Endothelial cell of umbilical vein (primary cell): ENCODE results near the gene PTCD3. TPM values are rescaled to one million over a fixed set of nuclear protein-coding genes. Genes with fewer than 3 reads are reported as not detected.

ENCODE experiments used
- BruUV-seq: library from RNA; stranded (reverse); fragments of 400-500 nt; replicated peaks from 2 replicates; lab custom pipeline; 2021; lab: Mats Ljungman, UMichigan
- CTCF ChIA-PET: fragments of 300-600, 350-600 bp; sonication (Branson Sonifier 250); formaldehyde crosslinking; loops from one replicate; lab custom pipeline; 2021; ENCODE audit warnings: antibody characterized with exemption, inconsistent platforms; lab: Charles Lee
- POLR2A ChIA-PET: fragments of 300-600, 350-600 bp; sonication (Branson Sonifier 250); formaldehyde crosslinking; loops from one replicate; lab custom pipeline; 2021; ENCODE audit warnings: antibody characterized with exemption, inconsistent platforms; lab: Charles Lee
- DNase-seq: peaks from one replicate; pipeline ENCODE4 v3.0.0-alpha.2; 2011; ENCODE audit warnings: low read depth, low spot score
- FAIRE-seq: peaks from 2 replicates; lab custom pipeline; 2011; peaks lifted over from hg19 to GRCh38; lab: Jason Lieb, UNC
- H2AFZ ChIP-seq: 2 replicates; pipeline ENCODE4 v1.6.0; 2012; ENCODE audit warnings: low read depth, low read length, control low read depth, inconsistent platforms
- H3K27ac ChIP-seq: 2 replicates; pipeline ENCODE4 v1.5.1; 2011; ENCODE audit warnings: low read depth, mild to moderate bottlenecking, control low read depth, low read length, moderate library complexity; ENCODE audit not compliant: insufficient read depth
- H3K27me3 ChIP-seq, 2 experiments: 2 replicates each; pipeline versions ENCODE4 v1.6.0 to v1.6.1; 2011; ENCODE audit warnings: low read length in 2 of 2, mixed read lengths in 1 of 2; ENCODE audit not compliant: control insufficient read depth in 2 of 2, insufficient read depth in 2 of 2
- H3K36me3 ChIP-seq, 2 experiments: 2 replicates in 1 of 2; 3 replicates in 1 of 2; pipeline ENCODE4 v1.5.1; 2011; ENCODE audit warnings: low read length in 2 of 2, mild to moderate bottlenecking in 1 of 2, moderate library complexity in 1 of 2; ENCODE audit not compliant: control insufficient read depth in 2 of 2, insufficient read depth in 2 of 2; ENCODE audit errors: extremely low read depth in 1 of 2
- H3K4me1 ChIP-seq: 3 replicates; pipeline ENCODE4 v1.5.1; 2011; ENCODE audit warnings: mild to moderate bottlenecking, low read length; ENCODE audit not compliant: control insufficient read depth, insufficient read depth; ENCODE audit errors: extremely low read depth
- H3K4me2 ChIP-seq: 2 replicates; pipeline ENCODE4 v1.6.1; 2011; ENCODE audit warnings: low read length, control low read depth, mixed read lengths; ENCODE audit not compliant: insufficient read depth
- H3K4me3 ChIP-seq, 3 experiments: fragments of 200-600 bp in 1 of 3; sonication (generic), shearing (Covaris generic) in 1 of 3; replicated peaks in 1 of 3; 2 replicates each; pipeline ENCODE4 v1.5.1; 2011 to 2016; ENCODE audit warnings: control low read depth in 3 of 3, low read length in 3 of 3, mild to moderate bottlenecking in 2 of 3, inconsistent platforms in 1 of 3, low read depth in 1 of 3, moderate library complexity in 1 of 3; ENCODE audit not compliant: insufficient read depth in 1 of 3
- H3K79me2 ChIP-seq: 2 replicates; pipeline ENCODE4 v1.6.0; 2012; ENCODE audit warnings: low read length, inconsistent platforms; ENCODE audit not compliant: control insufficient read depth, insufficient read depth
- H3K9ac ChIP-seq: replicated peaks from 2 replicates; pipeline ENCODE3; 2011; ENCODE audit warnings: low read length, control low read depth; ENCODE audit not compliant: insufficient read depth; ENCODE audit errors: extremely low read depth
- H3K9me1 ChIP-seq: replicated peaks from 3 replicates; pipeline ENCODE4 v1.6.0; 2011; ENCODE audit warnings: mild to moderate bottlenecking, low read length; ENCODE audit not compliant: control insufficient read depth, insufficient read depth; ENCODE audit errors: extremely low read depth
- H3K9me3 ChIP-seq: replicated peaks from 2 replicates; pipeline ENCODE4 v1.5.1; 2012; ENCODE audit warnings: low read length, inconsistent platforms; ENCODE audit not compliant: control insufficient read depth, insufficient read depth
- H4K20me1 ChIP-seq: replicated peaks from 2 replicates; pipeline ENCODE3; 2011; ENCODE audit warnings: mild to moderate bottlenecking, low read length; ENCODE audit not compliant: control insufficient read depth, insufficient read depth; ENCODE audit errors: extremely low read depth
- CTCF ChIP-seq, 2 donors: IDR thresholded peaks; 1 replicate in 1 of 2; 2 replicates in 1 of 2; pipeline ENCODE4 v1.5.1; 2011; ENCODE audit warnings: low read length in 2 of 2, mild to moderate bottlenecking in 2 of 2, moderate library complexity in 2 of 2, control low read depth in 1 of 2, inconsistent platforms in 1 of 2, low read depth in 1 of 2; ENCODE audit not compliant: insufficient read depth in 1 of 2; ENCODE audit errors: extremely low read depth in 1 of 2
- EZH2 ChIP-seq: IDR thresholded peaks from 2 replicates; pipeline ENCODE4 v1.6.1; 2012; ENCODE audit warnings: borderline replicate concordance, low read depth, mild to moderate bottlenecking, moderate library complexity, low read length, inconsistent platforms; ENCODE audit not compliant: severe bottlenecking
- FOS ChIP-seq: IDR thresholded peaks from 2 replicates; pipeline ENCODE4 v1.6.1; 2011; ENCODE audit warnings: mild to moderate bottlenecking, low read length, moderate library complexity, borderline replicate concordance; ENCODE audit not compliant: insufficient read depth
- GATA2 ChIP-seq: IDR thresholded peaks from 2 replicates; pipeline ENCODE4 v1.7.0; 2011; ENCODE audit warnings: low read depth, mild to moderate bottlenecking, moderate library complexity, mixed read lengths, low read length; ENCODE audit not compliant: insufficient read length, insufficient read depth
- JUN ChIP-seq: IDR thresholded peaks from 2 replicates; pipeline ENCODE4 v1.6.1; 2011; ENCODE audit warnings: borderline replicate concordance, low read depth; ENCODE audit not compliant: insufficient read length, insufficient read depth
- MAX ChIP-seq: IDR thresholded peaks from 2 replicates; pipeline ENCODE4 v1.6.1; 2011; ENCODE audit not compliant: insufficient read depth, insufficient read length
- MYC ChIP-seq: IDR thresholded peaks from one replicate; pipeline ENCODE4 v1.6.1; 2011; ENCODE audit warnings: mild to moderate bottlenecking, low read depth, low read length
- POLR2A ChIP-seq: IDR thresholded peaks from 2 replicates; pipeline ENCODE4 v1.6.1; 2012; ENCODE audit warnings: low read depth, mild to moderate bottlenecking, control low read depth, low read length
- POLR2AphosphoS5 ChIP-seq: IDR thresholded peaks from 2 replicates; pipeline ENCODE4 v1.6.1; 2012; ENCODE audit warnings: low read depth, mild to moderate bottlenecking, control low read depth, low read length, moderate library complexity; ENCODE audit not compliant: insufficient read depth
- dilution Hi-C: fragments of 300-500 bp; cut with MboI; formaldehyde crosslinking; loops from one replicate; pipeline ENCODE4 v1.15.0; 2019; ENCODE audit warnings: low sequenced_read_pairs; ENCODE audit not compliant: extremely low pct_ligation_motif_present
- intact Hi-C: fragments of 100-400 bp; cut with micrococcal nuclease; formaldehyde crosslinking; loops from one replicate; pipeline ENCODE4 v1.10.0; 2022
- polyA plus RNA-seq, 4 experiments: library from polyadenylated mRNA; depleted of rRNA in 3 of 4; stranded (reverse) in 3 of 4; unstranded in 1 of 4; fragments of >200 nt; gene quantifications; 2 replicates each; pipeline versions ENCODE4 v1.2.1 to v1.2.3, GENCODE V29; 2011 to 2012; ENCODE audit warnings: missing spikeins in 1 of 4
- total RNA-seq: library from RNA; stranded (reverse); gene quantifications from 2 replicates; pipeline ENCODE4 v1.2.3, GENCODE V29; 2021

The PTCD3 gene
- total and polyA plus RNA-seq, 2 donors (not counting 3 experiments of a cell fraction or from before 2014, with no cell fraction given), result 30.4 to 96.0 TPM

GRCh38 chr2:86056590-86057331 is 49.3 kb upstream of the PTCD3 start:
- DNase-seq, result no peak
- BruUV-seq, result no TSS peak
- POLR2A ChIA-PET, result no interaction called here
- H3K4me1 ChIP-seq, result peaks cover 7% of the 10 kb centered on the region
- H3K4me3 ChIP-seq, result no peak overlapping the region
- H3K27me3 ChIP-seq, result no peaks in the 10 kb centered on the region
- no peak overlapping the region for H3K9ac ChIP-seq
- CTCF ChIA-PET, result interaction anchor here (2.1 kb wide), 1 partner anchor 229 kb away, joined by 7 read pairs; no protein-coding TSS in a partner anchor
- TF ChIP-seq POLR2AphosphoS5 (no peak), EZH2 (no peak), CTCF (IDR thresholded peaks at IDR 0.05; ENCODE audit: extremely low read depth in 1 of 2, insufficient read depth in 1 of 2, low read depth in 1 of 2, low read length in 2 of 2) (no peak), GATA2 (no peak), FOS (no peak), MYC (no peak), JUN (no peak), MAX (no peak), POLR2A (no peak)
- dilution Hi-C loops (no loop called here), intact Hi-C loops (no loop called here)
- H2AFZ ChIP-seq, result no peak overlapping the region
- FAIRE-seq, result no peak
- no peak overlapping the region for H3K4me2 ChIP-seq
- H3K27ac ChIP-seq, result no peak overlapping the region
- H3K79me2 ChIP-seq, result peaks cover 2% of the 10 kb centered on the region
- H3K36me3 ChIP-seq, result peaks cover 8% of the 10 kb centered on the region in 2 experiments
- H4K20me1 ChIP-seq, result no peaks in the 10 kb centered on the region
- no peaks in the 10 kb centered on the region for H3K9me1 ChIP-seq
- no peaks in the 10 kb centered on the region for H3K9me3 ChIP-seq
